Vagina (tissue), 2 donors: ENCODE measurements around the gene USP27X.

Experiments
- POLR2A ChIP-seq, 2 donors: fragments of 450-650 bp; IDR thresholded peaks; one replicate each; pipeline ENCODE4 v1.6.1; 2017; ENCODE audit warnings: antibody characterized with exemption in 2 of 2, mild to moderate bottlenecking in 2 of 2, moderate library complexity in 2 of 2
- POLR2AphosphoS5 ChIP-seq, 2 donors: sonication (generic); formaldehyde crosslinking; IDR thresholded peaks; one replicate each; pipeline ENCODE4 v1.9.0; 2017; ENCODE audit warnings: antibody characterized with exemption in 2 of 2, mild to moderate bottlenecking in 2 of 2, low read depth in 1 of 2; ENCODE audit not compliant: insufficient read depth in 1 of 2

DNA sequence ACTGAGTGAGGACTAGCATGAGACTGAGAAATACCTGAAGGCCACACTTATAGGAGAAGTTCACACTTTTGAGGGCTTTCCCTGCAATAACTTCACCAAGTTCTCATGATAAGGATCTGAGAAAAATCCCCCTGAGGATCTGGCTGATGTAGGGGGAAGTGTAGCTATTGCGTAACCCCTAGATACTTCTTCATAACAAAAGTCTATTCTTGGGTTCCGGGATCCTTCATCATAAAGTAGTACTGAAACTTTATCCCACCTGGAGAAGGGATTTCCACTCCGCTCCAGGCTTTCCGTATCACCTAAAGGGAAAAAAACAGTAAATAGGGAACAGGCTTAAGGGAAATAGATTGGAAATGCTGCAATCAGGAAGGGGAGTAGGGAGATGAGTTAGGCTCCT, 13.3 kb downstream of the USP27X start:
- TF ChIP-seq POLR2A (IDR thresholded peaks at IDR 0.05): no peak
- no peak for TF ChIP-seq POLR2AphosphoS5 (IDR thresholded peaks at IDR 0.05; ENCODE audit: insufficient read depth in 1 of 2, low read depth in 1 of 2)
